22Rv1 (cell line): ENCODE results near the gene IQCC.

Experiments used
- H3K27ac ChIP-seq: fragments of 450-650 bp; 2 replicates; pipeline ENCODE4 v1.5.1; 2017
- ZFX ChIP-seq: fragments of 450-650 bp; IDR thresholded peaks from 2 replicates; pipeline ENCODE4 v1.6.1; 2017; ENCODE audit warnings: antibody characterized with exemption, borderline replicate concordance
- TF ChIP-seq, protein P1 (sequence below): fragments of 450-650 bp; IDR thresholded peaks from 2 replicates; pipeline ENCODE4 v1.5.1; 2017; ENCODE audit warnings: mild to moderate bottlenecking

IQCC gene

DNA sequence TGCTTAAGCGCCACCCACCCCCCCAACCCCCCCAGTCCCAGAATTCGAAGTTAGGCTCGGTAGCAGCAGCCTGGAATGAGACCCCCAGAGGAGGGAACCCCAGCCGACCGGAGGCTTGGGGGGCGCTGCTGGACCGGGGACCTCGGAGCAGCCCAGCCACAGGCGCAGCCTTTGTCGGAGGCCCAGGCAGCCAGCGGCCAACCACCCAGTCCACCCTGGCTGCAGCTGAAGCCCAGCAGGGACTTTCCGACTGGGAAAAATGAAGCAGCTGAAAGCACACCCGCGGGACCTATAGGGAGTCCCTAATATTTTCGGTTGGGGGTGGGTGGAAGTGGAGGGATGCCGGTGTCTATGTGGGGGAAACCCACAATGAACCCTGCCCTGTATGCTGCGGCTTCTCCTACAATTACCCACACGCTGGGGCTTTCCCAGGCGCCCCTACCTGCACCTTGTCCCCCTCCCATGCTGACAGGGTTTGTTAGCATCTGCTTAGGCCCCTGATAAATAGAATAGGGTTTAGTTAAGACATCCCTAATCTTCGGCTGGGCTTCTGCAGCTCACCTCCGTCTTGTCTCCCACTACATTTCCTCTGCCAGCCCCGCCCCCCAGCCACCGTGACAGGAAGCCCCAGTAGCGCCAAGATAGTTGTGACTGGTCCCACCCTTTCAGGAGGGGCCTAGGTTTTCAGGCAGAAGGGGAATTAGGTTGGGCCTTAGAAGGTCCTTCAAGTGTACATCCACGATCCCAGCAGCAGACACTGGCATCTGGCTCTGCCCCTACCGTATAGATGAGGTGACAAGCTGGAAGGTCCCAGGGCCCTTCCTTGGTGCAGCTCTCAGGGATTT lies 4.2 kb upstream of the IQCC start:
- H3K27ac ChIP-seq = peak overlapping the region; percentile 80
- TF ChIP-seq, protein P1, sequence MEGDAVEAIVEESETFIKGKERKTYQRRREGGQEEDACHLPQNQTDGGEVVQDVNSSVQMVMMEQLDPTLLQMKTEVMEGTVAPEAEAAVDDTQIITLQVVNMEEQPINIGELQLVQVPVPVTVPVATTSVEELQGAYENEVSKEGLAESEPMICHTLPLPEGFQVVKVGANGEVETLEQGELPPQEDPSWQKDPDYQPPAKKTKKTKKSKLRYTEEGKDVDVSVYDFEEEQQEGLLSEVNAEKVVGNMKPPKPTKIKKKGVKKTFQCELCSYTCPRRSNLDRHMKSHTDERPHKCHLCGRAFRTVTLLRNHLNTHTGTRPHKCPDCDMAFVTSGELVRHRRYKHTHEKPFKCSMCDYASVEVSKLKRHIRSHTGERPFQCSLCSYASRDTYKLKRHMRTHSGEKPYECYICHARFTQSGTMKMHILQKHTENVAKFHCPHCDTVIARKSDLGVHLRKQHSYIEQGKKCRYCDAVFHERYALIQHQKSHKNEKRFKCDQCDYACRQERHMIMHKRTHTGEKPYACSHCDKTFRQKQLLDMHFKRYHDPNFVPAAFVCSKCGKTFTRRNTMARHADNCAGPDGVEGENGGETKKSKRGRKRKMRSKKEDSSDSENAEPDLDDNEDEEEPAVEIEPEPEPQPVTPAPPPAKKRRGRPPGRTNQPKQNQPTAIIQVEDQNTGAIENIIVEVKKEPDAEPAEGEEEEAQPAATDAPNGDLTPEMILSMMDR = no peak
- TF ChIP-seq ZFX = no peak

DNA sequence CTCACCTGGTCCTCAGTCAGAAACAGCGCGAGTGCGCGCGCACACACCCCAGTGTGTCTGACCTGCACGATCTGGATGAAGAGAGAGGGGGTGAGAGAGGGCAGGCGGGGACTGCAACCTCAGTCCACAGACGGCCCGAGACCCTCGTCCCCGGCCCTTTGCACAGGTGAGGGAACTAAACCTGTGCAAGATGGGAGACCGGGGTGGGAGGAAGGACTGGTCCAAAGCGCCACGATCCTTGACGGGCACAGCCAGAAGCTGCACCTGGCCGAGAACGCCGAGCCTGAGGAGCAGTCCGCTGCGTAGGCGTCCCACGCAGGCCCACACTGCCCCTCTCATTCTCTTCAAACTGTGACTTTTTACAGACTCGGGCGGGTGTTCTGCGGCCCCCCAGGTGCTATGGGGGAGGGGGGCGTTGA lies 519 bp upstream of the IQCC start:
- no peak for TF ChIP-seq ZFX
- TF ChIP-seq, protein P1 = no peak
- peak overlapping the region; percentile 78 for H3K27ac ChIP-seq

DNA sequence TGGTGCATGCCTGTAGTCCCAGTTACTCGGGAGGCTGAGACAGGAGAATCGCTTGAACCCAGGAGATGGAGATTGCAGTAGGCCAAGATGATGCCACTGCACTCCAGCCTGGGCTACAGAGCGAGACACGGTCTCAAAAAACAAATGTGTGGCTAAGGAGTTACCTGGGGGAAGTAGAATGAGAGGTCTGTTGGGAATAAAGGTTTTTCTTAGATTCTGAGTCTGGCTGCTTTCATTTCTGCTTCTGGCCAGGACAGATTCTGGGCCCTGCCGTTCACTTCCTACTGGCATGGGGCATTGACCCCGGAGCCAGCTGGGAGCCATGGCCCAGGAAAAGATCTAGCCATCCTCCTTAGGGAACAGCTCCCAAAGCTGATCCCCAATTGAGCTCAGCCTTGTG lies 3.0 kb downstream of the IQCC start:
- peak overlapping the region; percentile 78 for H3K27ac ChIP-seq
- TF ChIP-seq ZFX = no peak
- TF ChIP-seq, protein P1 = no peak

DNA sequence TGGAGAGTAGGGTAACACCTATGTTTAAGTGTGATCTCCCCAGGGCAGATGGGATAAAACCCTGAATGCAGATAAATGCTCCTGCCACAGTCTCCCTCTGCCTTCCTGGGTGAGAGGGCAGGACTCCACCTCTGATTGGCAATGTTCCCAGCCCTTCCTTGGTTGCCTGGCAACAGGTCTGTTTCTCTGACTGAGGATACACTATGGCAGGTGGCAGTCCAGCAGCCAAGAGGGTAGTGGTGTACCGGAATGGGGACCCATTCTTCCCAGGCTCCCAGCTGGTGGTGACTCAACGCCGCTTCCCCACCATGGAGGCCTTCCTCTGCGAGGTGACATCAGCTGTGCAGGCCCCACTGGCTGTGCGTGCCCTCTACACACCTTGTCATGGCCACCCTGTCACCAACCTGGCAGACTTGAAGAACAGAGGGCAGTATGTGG lies 3.4 kb downstream of the IQCC start, which contains the start of gene DCDC2B:
Gene DCDC2B (plus strand): TSS at position 199 of the 438 bp plus-strand sequence. CDS start 5 bp downstream, at position 204.
- H3K27ac ChIP-seq = peak within 1 kb of the TSS; percentile 78
- TF ChIP-seq ZFX = no peak
- TF ChIP-seq, protein P1 = no peak

DNA sequence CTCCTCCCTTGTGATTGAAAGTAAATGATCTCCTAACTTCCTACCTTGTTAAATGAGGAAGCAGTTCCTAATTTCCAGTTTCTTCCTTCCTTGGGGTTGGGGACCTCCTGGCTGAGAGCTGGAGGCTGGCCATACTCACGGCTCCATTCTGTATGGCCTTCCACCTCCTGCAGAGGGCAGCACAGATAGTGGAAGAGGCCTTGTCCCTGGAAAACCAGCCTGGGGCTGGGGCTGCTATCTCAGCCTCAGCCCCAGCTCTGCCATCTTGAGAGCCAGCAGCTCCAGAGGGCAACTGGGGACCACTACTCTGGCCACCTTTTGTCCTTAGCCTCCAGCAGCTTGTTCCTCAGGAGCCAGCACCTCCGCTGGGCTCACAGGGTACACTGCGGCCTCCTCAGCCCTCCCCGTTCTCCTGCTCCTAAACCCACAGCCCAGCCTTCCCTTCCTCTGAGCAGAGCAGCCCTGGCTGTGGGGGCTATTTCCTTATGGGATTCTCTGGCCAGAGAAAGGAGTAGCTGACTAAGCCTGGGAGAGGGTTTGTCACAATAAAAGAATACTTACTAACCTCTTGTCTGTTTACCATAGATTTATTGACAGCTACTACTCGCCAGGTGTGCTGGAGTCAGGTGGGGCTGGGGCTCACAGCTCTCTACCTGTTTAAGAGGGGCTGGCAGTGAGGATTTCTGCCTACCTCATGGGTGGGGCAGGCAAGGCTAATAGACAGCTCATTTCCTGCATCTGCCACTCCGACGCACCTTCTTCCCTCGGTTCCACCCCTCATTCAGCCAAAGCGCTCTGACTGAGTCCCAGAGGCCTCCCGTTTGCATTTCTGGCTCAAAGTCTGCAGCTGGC lies 10.4 kb downstream of the IQCC start:
- no peak overlapping the region for H3K27ac ChIP-seq
- TF ChIP-seq, protein P1 = peak; percentile 86
- no peak for TF ChIP-seq ZFX

DNA sequence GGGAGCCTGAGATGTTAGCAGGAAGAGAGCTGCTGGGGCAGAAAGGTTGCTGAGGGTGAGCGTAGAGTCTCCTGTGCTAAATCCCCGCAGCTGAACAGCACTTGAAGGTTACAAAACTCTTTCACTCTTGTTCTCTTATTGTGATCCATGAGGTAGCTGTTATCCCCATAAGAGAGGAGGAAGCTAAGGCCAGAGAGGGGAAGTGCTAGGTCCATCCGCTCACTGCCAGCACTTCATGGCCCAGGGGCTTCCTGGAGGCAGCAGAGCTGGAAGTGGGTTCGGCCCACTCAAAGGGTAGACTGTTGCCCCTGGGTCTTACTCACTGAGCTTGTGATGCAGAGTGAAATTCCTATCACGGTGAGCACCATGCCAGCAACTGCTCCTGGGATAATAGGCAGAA lies 11.1 kb downstream of the IQCC start:
- no peak overlapping the region for H3K27ac ChIP-seq
- no peak for TF ChIP-seq ZFX
- TF ChIP-seq, protein P1 = no peak
